NT2/D1 (cell line): ENCODE results near the gene LHFPL3.

Experiments used
- YY1 ChIP-seq: IDR thresholded peaks from 2 replicates; pipeline ENCODE4 v1.6.1; 2011; ENCODE audit not compliant: insufficient read length, insufficient read depth
- ZNF274 ChIP-seq: IDR thresholded peaks from 2 replicates; pipeline ENCODE4 v1.6.1; 2011; ENCODE audit warnings: mild to moderate bottlenecking, low read depth, low read length

GRCh38 chr7:104412911-104413310 is 84.5 kb downstream of the LHFPL3 start:
- TF ChIP-seq YY1 (no peak), ZNF274 (no peak)
